Erythroblast (primary cell): ENCODE data around the gene HTT-AS.
"Not testable (repeated sequence)": the region's sequence is repeated elsewhere in the genome, so short reads cannot be mapped to it uniquely, and the experiment has no call there.

ENCODE experiments used
- DNase-seq, 2 experiments: peaks; one replicate each; lab custom pipeline; 2025; lab: John Stamatoyannopoulos, UW
- GATA1 ChIP-seq: IDR thresholded peaks from 2 replicates; pipeline ENCODE4 v1.6.1; 2011; ENCODE audit warnings: low read depth, mild to moderate bottlenecking, control low read depth, low read length, moderate library complexity
- POLR2A ChIP-seq: IDR thresholded peaks from 2 replicates; pipeline ENCODE4 v1.6.1; 2011; ENCODE audit warnings: mild to moderate bottlenecking, low read length

The HTT-AS gene

GRCh38 chr4:3054169-3054759 is 20.1 kb downstream of the HTT-AS start:
- peak in 1 of 2 experiments; percentile 17 for DNase-seq
- no peak for TF ChIP-seq GATA1
- TF ChIP-seq POLR2A = no peak

DNA sequence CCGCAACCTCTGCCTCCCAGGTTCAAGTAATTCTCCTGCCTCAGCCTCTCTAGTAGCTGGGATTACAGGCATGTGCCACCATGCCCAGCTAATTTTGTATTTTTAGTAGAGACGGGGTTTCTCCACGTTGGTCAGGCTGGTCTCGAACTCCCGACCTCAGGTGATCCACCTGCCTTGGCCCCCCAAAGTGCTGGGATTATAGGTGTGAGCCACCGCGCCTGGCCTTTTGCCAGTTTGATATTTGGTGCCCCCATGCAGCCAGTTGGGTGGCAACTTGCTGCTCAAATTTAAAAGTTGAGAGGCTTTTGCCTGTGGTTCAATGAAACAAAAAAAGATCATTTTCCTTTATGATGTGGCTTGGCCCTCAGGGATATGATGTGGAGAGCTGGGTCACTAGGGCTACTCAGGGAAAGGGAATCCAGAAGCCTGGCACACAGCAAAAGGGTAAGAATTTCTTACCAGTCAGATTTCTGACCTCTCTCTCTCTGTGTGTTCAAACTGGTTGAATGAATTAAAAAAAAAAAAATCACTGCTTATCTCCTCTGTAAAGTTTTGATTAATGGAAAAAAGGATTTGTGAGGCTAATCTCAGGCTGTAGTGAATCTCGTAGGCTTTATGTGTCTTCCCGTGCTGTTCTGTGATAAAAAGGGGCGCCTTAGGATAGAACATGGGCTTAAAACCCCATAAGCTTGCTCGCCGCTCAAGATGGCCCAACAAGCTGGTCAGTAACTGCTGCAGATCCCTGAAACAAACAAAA is 23.0 kb downstream of the HTT-AS start:
- not testable (repeated sequence) for DNase-seq

GRCh38 chr4:3047464-3048286 is 26.7 kb downstream of the HTT-AS start:
- peak; percentile 46 to 69 for DNase-seq

GRCh38 chr4:3046623-3047022 is 27.7 kb downstream of the HTT-AS start:
- TF ChIP-seq POLR2A = no peak
- TF ChIP-seq GATA1 = no peak
- DNase-seq = no peak

More at GRCh38 chr4:3047464-3048286, 26.7 kb downstream of the HTT-AS start:
- no peak for TF ChIP-seq GATA1
- no peak for TF ChIP-seq POLR2A

- no peak for DNase-seq
- TF ChIP-seq POLR2A = no peak
- TF ChIP-seq GATA1 = no peak
Observed at GRCh38 chr4:3046162-3046561, 28.2 kb downstream of the HTT-AS start.

GRCh38 chr4:3044870-3045819 is 29.2 kb downstream of the HTT-AS start:
- TF ChIP-seq POLR2A (no peak), GATA1 (no peak)
- peak; percentile 12 to 13 for DNase-seq

GRCh38 chr4:3043282-3044020 is 30.9 kb downstream of the HTT-AS start:
- peak in 1 of 2 experiments; percentile 17 for DNase-seq
- no peak for TF ChIP-seq GATA1
- TF ChIP-seq POLR2A = no peak

GRCh38 chr4:3042226-3042625 is 32.1 kb downstream of the HTT-AS start:
- no peak for TF ChIP-seq GATA1
- no peak for TF ChIP-seq POLR2A
- no peak for DNase-seq

GRCh38 chr4:3041192-3042142 is 32.9 kb downstream of the HTT-AS start:
- no peak for TF ChIP-seq POLR2A
- no peak for TF ChIP-seq GATA1
- DNase-seq = peak; percentile 52

DNA sequence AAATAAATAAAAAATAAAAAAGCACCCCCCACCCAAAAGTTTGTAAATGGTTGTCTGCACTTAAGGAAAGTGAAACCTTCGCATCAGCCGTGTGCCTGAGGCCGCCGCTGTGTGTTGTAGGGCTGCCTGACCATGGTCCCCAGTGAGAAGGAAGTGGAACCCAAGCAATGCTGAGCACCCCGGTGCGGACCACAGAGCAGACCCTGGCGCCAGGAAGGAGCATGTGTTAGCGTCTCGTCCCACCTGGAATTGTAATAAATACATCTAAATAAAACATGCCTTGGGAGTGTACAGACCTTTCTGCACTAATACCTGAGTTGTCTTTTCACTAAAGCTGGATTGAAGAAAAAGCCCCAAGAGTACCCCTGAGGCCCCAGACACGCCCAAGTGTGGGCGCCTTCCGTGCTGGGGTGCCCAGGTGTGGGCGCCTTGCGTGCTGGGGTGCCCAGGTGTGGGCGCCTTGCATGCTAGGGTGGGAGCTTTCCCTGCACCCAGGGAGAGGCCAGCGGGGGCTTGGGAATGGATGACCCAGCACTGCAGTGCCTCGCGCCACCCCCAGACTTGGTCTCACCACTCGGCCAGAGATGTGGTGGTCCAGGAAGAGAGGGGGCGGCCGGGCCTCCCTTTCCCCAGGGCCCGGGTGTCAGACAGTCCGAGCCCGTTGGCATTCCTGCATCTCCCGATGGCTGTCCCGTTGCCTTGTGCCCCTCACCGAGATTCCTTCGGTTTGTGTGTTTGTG is 33.7 kb downstream of the HTT-AS start:
- no peak for DNase-seq
- no peak for TF ChIP-seq GATA1
- no peak for TF ChIP-seq POLR2A

- TF ChIP-seq GATA1 = no peak
- TF ChIP-seq POLR2A = no peak
- DNase-seq = no peak
Observed at GRCh38 chr4:3039706-3040366, 34.5 kb downstream of the HTT-AS start.
